ENCODE data around the gene SLC6A9.

The SLC6A9 gene

DNA sequence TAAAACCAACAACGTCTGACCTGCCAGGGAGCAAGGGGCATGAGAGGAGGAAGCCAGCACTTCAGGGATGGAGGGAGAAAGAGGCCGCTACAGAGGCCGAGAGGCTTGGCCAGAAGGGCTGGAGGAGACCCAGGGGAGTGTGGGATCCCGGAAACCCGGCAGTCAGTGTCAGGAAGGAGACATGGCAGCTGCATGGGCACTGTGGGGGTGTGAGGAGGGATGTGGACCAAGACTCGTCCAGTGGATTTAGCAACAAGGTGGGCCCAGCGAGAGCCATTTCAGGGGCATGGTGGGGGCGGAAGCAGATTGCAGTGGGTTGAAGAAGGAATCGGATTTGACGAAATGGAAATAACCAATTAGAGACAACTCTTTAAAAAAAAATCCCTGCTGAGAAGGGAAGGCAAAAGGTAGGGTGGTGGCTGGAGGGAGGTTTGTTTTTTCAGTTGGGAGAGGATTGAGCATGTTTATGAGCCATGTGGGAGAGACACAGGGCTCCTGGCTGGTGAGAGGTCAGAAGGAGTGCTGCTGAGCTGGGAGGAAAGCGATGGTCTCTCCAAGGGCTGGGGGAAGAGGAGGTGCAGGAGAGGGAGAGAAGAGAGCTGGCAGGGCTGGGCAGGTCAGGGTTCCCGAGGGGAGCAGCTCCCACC is 47.9 kb downstream of the SLC6A9 start:
- DNase-seq (ENCODE audit: low spot score): no peak

DNA sequence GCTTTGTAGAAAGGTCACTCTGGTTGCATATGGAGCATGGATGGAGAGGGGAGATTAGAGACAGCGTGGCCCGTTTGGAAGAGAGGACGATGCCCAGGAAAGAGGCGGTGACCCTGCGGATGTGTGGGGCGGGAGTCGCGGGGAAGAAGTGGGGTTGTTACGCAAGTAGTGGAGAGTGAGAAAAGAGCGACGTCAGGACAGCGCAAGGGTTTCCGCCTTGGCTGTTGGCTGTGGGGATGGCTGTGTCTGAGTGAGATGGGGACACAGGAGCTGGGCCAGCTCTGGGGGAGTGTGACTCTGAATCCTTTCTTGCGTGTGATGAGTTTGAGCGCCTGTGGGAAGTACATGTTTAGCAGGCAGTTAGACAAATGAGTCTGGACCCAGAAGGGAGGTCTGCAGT is 48.5 kb downstream of the SLC6A9 start:
- DNase-seq (ENCODE audit: low spot score): no peak

DNA sequence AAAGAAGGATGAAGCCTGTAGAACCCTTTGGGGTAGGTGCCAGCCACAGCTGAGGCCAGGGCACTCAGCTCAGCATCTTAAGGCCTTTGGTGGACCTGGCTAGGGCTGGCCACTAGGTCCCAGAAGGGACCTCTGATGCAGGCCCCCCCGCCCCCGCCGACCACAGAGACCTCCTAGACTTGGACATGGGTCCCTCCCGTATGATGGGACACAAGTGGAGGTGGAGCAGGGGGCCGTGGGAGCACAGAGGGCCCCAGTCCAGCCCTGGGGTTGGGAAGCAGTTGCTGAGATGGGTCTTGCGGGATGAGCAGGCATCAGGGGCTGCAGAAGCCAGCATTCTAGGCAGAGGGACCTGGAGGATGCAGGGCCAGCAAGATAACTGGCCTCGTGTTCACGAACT is 49.0 kb downstream of the SLC6A9 start:
- DNase-seq (ENCODE audit: low spot score): no peak

DNA sequence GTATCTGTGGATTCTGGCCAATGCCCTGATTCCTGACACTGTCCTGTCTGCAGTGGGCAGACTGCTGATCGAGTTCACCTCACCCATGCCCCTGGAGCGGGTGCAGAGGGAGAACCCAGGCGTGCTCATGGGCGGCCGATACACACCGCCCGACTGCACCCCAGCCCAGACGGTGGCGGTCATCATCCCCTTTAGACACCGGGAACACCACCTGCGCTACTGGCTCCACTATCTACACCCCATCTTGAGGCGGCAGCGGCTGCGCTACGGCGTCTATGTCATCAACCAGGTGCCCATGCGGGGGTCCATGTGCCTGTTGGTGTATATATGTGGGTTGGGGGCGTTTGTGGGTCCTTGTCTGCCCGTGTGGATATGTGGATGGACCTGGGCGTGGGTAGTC is 49.6 kb downstream of the SLC6A9 start:
- DNase-seq (ENCODE audit: low spot score): no peak

DNA sequence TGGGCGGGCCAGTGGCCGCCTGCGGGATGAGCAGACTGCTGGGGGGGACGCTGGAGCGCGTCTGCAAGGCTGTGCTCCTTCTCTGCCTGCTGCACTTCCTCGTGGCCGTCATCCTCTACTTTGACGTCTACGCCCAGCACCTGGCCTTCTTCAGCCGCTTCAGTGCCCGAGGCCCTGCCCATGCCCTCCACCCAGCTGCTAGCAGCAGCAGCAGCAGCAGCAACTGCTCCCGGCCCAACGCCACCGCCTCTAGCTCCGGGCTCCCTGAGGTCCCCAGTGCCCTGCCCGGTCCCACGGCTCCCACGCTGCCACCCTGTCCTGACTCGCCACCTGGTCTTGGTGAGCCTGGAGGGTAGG is 50.1 kb downstream of the SLC6A9 start:
- no peak for DNase-seq (ENCODE audit: low spot score)

DNA sequence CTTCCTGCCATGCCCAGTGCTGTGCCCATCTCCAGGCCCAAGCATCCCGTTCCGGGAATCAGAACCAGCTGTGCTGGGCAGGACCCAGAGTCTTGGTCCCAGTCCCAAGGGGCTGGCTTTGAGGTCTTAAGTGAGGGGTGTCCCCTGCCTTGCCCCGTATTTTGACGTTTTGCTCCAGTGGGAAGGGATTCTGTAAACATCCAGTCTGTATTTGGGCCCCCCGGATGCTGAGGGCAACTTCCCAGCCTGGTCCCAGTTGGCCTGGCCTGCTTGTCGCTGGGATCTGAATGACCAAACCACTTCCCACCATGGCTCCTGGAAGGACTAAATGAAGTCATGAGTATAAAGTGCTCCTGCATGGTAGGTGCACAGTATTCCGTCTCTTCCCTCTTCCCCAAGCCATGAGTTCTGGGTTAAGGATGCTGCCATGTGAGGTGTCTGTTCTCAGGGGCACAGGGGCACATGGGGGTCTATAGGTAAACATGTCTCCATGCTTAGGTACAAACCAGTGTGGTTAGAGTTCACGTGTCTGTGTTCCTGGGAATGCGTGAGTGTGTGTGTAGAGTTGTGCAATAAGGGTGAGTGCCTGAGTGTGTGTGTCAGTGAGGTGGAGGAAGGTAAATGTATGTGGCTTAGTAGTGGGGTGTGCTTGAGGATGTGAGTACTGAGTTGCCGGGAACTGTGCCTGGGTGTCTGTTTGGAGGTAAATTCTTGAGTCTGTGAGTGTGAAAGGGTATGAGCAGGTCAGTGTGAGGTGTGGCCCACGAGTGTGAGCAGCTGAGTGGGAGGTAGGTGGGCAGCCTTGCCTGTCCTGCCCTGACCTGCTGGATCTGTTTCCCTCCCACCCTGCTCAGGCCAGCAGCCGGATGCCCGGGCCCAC is 50.8 kb downstream of the SLC6A9 start:
- DNase-seq (ENCODE audit: low spot score): no peak

DNA sequence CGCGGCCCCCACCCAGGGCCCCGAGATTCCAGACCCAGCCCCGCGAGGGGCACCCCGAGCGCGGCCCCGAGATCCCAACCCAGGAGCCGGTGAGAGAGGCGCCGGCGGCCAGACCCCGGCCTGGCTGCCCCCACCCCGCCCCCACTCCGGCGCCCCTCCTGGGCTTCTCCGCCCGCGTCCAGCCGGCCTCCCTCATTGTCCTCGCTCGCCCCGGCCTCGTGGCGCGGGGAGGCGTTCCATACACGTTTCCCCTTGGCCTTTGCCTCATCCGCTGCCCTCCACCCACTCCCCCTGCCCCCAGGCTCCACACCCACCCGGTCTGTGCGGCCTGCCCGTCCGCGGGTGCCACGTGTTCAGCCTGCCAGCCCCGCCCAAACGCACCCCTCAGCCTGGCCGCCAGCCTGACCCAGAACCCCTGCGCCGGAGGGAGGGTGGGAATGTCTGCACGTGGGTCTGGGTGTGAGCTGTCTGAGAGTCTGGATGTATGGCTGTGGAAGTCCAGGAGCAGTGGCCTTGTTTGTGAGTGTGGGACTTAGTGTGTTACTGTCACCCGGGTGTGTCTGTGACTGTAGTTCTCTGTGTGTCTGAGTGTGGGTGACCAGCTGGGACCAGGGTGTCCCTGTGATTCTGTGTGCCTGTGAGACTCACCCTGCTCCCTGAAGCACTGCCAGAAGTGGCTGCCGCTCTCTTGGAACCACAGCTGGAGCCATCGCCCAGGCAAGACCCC is 51.6 kb downstream of the SLC6A9 start:
- no peak for DNase-seq (ENCODE audit: low spot score)

DNA sequence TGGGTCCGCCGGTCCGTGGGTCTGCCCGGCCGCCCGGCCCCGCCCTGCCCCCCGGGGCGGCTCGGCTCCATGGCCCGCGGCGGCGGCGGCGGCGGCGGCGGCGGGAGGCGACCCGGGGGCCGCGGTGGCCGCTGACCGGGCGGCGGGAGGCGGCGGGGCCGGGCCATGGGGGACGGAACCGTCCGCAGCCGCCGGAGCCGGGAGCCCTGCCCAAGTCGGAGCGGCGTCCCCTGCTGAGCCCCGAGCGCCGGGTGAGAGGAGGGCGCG is 52.1 kb downstream of the SLC6A9 start:
- no peak for DNase-seq (ENCODE audit: low spot score)

DNA sequence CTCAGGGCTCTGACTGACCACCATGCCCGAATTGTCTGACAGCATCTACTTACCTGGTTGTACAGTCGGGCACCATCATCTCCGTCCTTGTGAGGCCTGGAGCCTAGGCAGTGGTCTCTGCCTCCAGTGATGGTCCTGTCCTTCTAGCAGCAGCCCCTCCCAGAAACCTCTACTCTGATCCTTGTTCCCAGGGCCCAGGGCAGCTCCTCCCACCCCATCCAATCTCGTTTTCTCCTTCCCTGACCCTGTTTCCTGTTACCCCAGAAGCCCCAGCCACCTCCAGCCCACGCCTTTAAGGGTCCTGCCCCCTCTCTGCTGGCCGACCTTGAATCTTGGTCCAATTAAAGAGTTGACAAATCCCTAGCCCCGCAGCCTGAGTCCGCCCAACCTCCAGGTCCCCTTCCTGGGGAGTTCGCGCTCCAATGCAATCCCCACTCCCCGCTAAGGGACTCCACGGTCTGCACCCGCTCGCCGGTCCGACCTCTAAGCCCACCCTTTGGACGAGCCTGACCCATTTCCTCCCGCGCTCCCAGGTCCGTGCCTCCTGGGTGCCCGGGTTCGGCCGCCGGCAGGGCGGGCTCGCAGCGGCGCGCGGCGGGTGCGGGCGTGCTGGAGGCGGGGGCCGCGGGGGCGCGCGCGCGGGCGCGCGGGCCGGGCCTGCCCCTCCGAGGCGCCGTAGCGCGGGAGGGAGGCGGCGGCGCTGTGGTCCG is 52.6 kb downstream of the SLC6A9 start, which contains the start of gene B4GALT2:
Gene B4GALT2, plus strand, starts transcription at position 660 of the 710 bp plus-strand sequence. CDS start 1,951 bp downstream, outside the sequence.
- DNase-seq (ENCODE audit: low spot score): no peak

DNA sequence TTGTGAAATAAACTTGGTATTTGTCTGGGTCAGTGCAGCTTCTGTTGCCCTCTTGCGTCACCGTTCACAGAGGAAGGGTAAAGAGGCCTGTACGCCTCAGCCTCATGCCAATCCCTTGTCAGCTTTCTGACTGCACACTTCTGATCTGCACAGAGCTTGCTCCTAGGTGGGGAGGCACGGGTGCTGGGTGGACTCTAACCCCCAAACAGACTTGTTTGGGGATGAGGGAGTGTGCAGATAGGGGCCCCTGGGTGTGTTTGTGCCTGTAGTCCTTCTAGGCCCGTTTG is 53.1 kb downstream of the SLC6A9 start:
- no peak for DNase-seq (ENCODE audit: low spot score)

DNA sequence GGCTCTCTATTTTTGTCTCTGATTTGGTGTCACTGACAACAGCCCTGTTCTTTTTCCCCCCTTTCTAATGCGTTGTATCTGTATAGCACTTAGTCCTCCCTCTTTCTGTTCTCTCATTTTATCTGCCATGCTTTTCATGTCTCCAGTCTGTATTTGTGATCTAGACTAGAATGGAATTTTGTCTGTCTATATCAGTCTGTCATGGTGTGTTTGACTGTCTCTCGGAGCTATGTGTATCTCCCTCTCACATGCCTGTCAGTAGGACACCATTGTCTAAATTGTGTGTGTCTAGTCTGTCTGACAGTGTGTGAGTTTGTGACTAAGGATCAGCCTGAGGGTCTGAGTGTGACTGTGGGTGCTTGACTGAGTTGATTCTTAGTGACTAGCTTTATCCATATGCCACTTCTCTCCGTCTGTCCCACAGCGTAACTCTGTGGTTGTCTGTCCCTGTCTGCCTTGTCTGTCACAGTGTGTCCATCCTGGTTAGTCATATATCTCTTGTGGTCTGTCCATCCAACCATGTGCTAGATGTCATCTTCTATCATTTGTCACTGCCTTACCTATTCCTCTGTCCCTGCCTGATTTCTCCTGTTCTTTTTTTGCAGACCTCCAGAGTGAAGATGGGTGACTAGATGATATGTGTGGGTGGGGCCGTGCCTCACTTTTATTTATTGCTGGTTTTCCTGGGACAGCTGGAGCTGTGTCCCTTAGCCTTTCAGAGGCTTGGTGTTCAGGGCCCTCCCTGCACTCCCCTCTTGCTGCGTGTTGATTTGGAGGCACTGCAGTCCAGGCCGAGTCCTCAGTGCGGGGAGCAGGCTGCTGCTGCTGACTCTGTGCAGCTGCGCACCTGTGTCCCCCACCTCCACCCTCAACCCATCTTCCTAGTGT is 53.6 kb downstream of the SLC6A9 start:
- DNase-seq (ENCODE audit: low spot score): no peak

DNA sequence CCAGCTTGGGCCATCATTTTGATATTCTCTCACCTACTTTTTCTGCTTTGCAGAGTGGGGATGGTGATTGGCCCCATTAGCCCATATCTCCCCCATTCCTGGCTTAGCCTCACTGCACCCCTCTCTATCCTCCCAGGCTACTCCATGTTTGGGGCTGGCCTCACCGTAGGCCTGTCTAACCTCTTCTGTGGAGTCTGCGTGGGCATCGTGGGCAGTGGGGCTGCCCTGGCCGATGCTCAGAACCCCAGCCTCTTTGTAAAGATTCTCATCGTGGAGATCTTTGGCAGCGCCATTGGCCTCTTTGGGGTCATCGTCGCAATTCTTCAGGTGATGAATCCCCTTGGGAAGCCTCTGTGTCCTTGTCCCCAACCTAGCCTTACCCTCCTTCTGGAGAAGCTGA is 54.4 kb downstream of the SLC6A9 start:
- no peak for DNase-seq (ENCODE audit: low spot score)

DNA sequence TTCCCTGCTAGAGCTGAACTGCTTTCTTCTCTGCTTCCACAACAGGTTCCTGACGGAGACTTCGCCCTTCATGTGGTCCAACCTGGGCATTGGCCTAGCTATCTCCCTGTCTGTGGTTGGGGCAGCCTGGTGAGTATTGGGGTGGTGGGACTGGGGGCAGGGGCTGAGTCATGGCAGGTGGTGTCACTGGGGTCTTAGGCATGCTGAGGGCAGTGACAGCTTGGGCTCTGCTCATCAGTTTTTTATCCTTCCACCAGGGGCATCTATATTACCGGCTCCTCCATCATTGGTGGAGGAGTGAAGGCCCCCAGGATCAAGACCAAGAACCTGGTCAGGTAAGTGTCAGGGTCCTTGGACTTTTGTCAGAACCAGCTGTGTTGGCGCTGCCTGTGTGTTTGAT is 55.2 kb downstream of the SLC6A9 start:
- DNase-seq (ENCODE audit: low spot score): no peak

DNA sequence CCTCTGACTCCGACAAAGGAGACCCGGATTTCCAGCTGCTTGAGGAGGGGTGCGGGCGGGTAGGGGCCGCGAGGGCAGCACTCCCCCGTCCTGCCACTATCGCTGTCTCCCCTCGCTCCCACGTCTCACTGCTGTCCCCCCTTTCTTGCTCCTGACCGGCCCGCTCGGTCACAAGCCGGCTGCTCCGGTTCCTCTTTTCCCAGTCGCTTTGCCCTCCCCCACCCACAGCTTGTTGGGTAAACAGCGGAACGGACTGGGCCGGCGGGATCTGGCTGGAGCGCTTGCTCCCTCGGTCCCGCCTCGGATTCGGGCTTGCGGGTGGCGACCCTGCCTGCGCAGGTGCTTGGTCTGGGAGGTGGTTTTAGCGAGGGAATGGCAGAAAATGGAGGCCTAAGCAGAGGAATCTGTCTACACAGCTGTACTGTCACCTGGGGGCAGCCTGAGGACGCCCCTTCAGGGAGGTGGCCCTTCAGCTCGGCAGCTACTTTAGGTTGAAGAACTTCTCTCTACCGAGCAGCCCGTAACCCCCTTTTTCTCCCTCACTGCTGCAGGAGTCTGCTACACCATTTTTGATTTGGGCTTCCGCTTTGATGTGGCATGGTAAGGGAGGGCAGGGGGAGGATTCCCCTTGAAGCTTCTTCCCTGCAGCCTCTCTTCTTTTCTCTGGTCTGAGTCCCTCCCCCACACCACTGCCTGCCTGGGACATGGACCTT is 55.9 kb downstream of the SLC6A9 start:
- DNase-seq (ENCODE audit: low spot score): peak; percentile 41

DNA sequence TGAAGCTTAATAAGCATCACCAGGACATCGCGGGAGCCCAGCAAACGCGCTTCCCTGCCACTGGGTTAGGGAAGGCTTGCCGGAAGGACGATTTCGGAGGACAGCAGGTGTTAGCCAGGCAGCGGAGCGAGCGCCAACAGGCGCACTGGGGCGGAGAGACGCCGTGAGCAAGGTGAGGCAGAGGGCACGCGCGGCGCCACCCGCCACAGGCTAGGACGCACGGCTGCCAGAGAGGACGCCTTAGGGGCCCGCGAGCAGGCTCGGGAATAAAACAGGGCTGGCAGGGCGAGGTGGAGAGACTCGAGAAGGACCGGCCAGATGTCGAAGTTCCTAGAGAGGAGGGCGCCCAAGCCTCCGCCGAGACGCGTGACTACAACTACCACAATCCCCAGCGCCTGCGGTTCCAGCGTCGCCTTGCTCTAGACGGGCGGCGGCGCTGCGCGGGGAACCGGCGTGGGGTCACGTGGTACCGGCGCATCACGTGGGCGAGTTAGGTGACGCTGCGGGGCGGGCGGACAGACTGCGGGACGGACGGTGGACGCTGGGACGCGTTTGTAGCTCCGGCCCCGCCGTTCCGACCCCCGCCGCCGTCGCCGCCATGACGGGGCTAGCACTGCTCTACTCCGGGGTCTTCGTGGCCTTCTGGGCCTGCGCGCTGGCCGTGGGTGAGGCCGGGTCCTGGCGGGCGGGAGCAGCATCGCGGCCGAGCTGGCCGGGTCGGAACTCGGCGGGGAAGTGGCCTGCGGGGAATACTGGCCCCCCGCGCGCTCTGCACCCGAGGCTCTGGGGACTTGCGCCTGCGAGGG is 56.6 kb downstream of the SLC6A9 start, which contains the start of gene ATP6V0B:
Gene ATP6V0B, plus strand, starts transcription at position 518 of the 806 bp plus-strand sequence. Its CDS starts 81 bp downstream, at position 599.
- DNase-seq (ENCODE audit: low spot score): peak; percentile 89

DNA sequence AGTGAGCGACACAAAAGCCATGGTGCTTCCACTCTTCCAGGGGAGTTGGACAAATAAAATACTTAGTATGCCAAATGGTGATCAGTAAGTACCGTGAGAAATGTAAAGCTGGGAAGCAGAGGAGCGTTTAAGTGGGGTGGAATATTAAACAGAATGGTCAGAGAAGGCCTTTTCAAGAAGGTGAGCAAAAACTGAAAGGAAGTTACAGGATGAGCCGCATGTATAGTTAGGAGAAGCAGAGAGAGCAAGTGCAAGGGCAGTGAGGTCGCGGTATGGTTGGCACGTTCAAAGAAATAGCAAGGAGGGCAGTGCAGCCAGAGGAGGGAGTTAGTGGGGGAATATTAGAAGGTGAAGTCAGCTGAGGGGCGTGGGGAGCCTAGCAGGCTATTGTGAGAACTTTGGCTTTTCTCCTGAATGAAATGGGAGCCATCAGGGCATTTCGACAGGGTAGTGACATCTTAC is 57.2 kb downstream of the SLC6A9 start:
- DNase-seq (ENCODE audit: low spot score): no peak

DNA sequence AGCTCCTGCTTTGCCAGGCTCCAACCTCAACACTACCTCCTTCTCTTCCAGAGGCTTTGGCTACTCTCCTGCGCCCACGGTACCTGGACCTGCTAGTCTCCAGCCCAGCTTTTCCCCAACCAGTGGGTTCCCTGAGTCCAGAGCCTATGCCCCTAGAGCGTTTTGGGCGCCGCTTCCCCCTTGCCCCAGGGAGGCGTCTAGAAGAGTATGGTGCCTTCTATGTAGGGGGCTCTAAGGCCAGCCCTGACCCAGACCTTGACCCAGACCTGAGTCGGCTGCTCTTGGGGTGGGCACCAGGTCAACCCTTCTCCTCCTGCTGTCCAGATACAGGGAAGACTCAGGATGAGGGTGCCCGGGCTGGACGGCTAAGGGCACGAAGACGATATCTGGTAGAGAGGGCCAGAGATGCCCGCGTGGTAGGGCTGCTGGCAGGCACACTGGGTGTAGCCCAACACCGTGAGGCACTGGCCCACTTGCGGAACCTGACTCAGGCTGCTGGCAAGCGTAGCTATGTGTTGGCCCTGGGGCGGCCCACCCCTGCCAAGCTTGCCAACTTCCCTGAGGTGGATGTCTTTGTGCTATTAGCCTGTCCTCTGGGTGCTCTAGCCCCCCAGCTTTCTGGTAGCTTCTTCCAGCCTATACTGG is 59.8 kb downstream of the SLC6A9 start:
- no peak for DNase-seq (ENCODE audit: low spot score)

DNA sequence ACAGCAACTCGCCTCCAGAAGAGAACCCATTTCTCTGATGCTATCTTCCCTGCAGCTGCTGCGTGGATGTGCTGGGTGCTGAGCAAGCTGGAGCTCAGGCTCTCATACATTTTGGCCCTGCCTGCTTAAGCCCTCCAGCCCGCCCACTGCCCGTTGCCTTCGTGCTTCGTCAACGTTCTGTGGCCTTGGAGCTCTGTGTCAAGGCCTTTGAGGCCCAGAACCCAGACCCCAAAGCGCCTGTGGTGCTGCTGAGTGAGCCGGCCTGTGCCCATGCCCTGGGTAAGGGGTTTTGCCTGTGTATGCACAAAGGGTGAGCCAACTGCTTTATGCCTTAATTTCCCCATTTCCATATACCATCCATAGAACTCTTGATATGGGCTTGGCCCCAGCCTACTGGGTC is 60.4 kb downstream of the SLC6A9 start:
- DNase-seq (ENCODE audit: low spot score): no peak

DNA sequence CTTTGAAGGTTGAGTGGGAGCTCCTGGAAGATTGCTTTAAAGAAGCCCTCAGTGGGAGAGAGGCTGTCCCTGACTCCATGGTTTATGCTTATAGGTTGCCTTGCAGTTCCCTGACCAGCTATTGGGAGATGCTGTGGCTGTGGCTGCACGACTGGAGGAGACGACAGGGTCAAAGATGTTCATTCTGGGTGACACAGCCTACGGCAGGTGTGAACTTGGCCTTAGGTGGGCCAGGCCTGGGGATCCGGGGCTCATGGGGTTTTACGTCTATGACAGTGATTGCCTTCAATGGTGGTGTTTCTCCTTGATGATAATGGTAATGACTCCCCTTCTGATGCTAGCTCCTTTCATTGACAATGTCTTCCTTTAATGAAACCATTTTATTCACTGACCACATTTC is 60.8 kb downstream of the SLC6A9 start:
- DNase-seq (ENCODE audit: low spot score): no peak

Data from CD4-positive, alpha-beta T cell treated with Interleukin-15 for 4 hours (primary cell).